Stimulated activated CD4-positive, alpha-beta T cell treated with anti-CD3 and anti-CD28 coated beads, Interleukin-1b, Interleukin-23, amount 100 ng/mL, for 1 hour (primary cell): ENCODE data around the gene ELOB.

Source experiments
- DNase-seq, 2 donors: peaks; one replicate each; pipeline ENCODE4 v3.0.0-alpha.2; 2020; ENCODE audit warnings: low read depth in 2 of 2

Gene ELOB

DNA sequence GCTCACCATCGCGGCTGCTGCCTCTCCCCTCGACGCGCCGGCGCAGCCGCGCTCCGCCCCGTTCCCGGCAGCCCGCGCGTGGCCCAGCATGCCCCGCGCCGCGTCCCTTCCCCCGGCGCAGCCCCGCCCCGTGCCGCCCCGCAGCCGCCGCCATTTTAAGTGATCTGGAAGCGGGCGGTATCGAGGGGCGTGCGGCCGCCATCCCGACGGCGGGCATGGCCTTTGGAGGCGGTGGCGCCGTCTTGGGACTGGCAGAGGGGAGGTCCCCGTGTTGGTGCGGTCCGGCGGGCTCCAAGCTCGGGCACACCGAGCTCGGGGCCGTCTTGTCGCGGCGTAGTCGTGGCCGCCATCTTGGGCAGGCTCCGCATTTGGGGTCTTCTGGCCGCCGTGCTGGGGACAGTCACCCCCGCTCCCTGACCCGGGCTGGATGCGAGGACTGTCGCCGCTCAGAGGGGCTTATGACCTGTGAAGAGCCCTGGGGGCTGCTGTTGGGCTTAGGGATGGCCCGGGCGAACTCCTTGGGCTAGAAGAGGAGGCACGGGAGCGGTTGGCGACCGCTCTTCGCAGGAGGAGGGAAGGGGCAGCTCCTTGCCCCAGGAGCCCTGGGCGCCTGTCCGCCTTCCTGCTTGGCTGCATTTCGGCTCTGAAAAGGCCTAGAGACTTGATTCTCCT is at the start of gene ELOB:
Gene ELOB, minus strand, starts transcription at position 50 of the 672 bp plus-strand sequence. Its CDS starts 41 bp downstream, at position 9.
- peak; percentile 70 to 80 for DNase-seq

DNA sequence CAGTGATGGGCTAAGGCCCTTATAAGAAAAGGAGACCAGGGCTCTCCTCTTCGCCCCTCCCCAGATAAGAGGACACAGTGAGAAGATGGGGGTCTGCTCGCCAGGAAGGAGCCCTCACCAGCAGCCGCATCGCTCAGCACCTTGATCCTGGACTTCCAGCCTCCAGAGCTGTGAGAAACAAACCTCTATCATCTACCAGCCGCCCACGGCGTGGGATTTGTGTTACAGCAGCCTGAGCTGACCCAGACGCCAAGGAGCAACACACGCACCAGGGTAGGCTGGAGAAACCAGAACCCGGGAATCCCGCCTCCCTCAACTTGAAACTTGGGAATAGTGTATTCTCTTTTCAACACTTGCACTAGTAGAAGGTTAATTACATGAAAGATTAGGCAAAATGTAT is 48.8 kb upstream of the ELOB start:
- no peak for DNase-seq

GRCh38 chr16:2825049-2825742 is 48.1 kb upstream of the ELOB start:
- no peak for DNase-seq

DNA sequence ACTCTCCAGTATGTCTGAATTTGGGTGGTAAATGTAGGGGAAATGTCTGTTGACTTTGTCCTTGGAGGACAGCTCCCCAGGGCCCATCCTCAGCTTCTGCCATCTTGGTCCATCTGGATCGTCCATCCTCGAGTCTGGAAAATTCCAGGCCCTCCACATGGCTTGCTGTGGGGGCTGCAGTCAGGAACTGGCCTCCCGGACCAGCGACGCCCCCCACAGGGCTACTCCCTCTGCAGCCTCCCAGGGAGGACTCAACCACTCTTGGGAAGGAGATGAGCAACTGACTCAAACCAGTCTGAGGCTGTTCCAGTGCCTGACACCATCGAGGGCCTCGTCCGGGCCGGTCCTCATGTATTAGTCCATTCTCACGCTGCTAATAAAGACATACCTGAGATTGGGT is 47.5 kb upstream of the ELOB start:
- DNase-seq, result no peak

GRCh38 chr16:2822496-2822895 is 45.4 kb upstream of the ELOB start:
- no peak for DNase-seq

DNA sequence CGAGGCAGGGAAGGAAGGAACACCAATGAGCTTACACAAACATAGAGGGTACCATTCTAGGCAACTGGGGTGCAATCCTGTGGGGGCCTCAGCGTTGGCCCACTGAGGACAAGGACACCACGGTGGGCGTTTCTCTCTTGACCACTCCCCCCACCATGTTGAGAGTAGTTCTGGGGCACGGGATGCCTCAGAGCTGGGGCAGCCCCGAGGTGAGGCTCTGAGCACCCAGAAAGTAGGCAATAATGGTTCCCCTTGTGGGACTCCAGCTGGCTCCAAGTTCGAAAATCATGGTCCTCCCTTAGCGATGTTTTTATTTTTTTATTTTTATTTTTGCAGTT is 45.0 kb upstream of the ELOB start:
- DNase-seq, result no peak

DNA sequence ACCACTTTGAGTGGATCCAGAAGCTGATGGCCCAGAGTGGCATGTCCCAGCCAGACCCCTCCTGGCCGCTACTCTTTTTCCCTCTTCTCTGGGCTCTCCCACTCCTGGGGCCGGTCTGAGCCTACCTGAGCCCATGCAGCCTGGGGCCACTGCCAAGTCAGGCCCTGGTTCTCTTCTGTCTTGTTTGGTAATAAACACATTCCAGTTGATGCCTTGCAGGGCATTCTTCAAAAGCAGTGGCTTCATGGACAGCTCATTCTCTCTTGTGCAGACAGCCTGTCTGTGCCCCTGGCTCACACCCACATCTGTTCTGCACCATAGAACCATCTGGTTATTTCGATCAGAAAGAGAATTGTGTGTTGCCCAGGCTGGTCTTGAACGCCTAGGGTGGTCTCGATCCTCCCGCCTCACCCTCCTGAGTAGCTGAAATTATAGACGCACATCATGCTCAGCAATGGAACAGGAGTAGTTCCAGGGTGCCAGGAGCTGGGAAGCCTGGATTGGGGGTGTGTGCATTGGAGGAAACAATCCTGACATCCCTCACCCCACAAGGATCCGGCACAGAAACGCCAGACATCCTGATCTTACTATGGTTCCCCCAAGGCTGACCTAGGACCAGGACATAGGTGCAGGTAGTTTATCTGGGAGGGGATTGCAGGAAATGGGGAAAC is 44.5 kb upstream of the ELOB start:
- no peak for DNase-seq

DNA sequence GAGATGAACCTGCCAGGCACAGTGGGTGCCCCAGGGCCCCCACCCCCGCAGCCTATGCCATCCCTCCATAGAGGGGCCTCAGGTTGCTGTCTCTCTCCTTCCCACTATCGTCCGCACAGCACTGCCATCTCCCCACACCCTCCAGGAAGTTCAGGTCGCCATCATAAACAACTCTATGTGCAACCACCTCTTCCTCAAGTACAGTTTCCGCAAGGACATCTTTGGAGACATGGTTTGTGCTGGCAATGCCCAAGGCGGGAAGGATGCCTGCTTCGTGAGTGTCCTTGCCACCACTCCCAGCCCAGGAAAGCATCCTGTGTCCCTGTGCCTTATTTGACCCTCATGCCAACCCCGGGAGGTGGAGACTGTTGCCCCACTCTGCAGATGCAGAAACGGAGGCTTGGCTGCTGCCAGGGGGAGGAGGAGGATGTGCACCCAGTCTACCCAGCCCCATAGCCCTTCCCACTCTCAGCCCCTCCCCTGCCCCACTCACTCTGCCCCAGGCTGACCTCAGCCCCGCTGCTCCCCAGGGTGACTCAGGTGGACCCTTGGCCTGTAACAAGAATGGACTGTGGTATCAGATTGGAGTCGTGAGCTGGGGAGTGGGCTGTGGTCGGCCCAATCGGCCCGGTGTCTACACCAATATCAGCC is 43.9 kb upstream of the ELOB start:
- DNase-seq, result no peak

- no peak for DNase-seq
Observed at GRCh38 chr16:2819939-2820835, 43.1 kb upstream of the ELOB start.

GRCh38 chr16:2819179-2819938 is 42.3 kb upstream of the ELOB start:
- DNase-seq, result no peak

GRCh38 chr16:2818272-2818876 is 41.3 kb upstream of the ELOB start:
- DNase-seq, result no peak

- DNase-seq, result no peak
Observed at GRCh38 chr16:2817340-2818271, 40.5 kb upstream of the ELOB start.

- no peak for DNase-seq
Observed at GRCh38 chr16:2816751-2817339, 39.8 kb upstream of the ELOB start, which contains the start of gene PRSS21. TSS of gene PRSS21 (plus strand) at chr16:2817237. CDS start at chr16:2817269, 32 bp downstream.

DNA sequence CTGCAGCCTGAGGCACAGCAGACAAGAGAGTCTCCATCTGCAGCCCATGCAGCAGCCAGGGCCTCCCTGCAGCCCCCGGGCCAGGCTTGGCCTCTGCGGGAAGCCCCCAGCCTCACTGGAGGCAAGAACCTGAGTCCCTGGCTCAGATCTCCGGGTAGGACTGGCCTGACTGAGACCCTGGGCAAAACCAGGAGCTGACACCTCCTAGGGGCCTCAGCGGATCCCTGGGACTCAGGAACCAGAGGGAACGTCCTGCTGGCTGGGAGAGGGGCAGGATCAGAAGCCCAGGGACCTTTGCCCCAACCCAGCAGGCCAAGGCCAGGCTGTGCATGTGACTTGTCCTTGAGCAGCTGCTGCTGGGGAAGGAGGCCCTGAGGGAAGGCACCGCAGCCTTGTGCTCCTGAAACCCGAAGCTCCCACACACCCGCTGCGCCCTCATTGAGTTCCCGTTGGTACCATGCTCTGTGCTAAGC is 38.3 kb upstream of the ELOB start:
- DNase-seq, result no peak

DNA sequence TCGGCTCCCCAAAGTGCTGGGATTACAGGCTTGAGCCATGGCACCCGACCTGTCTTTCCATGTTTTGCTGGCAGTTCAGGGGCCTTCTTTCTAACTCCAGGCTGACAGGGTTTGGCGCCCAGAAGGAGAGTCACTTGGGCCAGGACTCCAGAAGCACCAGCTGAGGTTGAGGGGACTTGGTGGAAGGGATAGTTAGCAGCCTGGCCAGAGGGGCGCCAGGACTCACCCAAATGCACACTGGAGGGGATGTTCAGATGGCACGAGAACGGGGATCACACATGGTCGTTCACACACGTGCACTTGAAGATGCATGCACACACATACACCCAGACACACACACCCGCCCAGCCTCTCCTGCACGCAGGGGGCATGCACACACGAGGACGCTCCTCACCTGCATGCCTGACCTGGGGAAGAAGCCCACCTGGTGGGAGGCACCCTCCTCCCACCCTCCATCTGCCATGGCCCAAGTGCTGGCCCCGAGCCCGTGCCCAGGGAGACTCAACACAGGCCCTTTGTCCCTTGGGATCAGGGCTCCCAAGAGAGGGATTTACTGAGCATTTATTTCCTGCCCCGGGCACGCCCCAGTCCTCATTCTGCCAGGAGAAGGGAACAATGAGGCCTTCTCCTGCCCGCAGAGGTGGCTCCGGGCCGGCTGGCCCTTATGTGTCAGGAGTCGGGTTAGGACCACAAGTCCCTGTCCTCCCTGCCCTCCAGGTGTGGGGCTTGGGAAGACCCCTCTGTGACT is 37.6 kb upstream of the ELOB start:
- no peak for DNase-seq

- no peak for DNase-seq
Observed at GRCh38 chr16:2813771-2814221, 36.7 kb upstream of the ELOB start.

DNA sequence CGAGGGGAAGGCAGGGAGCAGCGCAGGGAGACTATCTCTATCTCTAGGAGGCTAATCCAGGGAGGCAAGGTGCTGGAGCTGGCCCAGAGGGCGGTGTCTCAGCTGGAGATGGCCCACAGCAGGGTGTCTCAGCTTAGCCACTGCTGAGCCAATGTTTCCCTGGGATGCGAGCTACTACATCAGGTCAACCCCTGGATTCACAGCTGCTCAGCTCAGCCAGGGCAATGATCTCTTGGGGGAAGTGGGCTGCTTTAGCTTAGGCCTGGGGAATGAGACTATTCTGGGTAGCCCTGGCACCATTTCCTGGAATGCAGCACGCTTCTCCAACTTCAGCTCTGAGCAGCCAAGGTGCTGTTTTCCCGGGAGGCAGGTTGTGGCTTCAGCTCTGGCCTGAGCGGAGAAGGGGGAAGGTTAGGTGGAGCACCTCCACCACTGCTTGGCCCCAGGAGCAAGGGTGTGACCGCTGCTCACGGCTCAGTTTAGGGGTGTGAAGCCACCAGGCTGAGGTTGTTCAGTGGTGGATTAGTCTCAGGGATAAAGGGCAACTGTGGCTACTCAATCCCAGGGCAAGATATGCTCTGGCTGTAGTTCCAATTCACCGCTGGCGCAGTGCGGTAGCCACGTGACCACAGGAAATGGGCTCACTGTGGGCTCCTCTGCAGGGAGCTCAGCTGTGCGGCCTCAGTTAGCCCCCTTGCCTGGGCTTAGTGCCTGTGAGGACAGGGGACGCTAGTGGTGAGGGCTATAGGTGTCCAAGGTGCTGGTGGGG is 34.8 kb upstream of the ELOB start:
- DNase-seq, result no peak
